RWPE2 (cell line): ENCODE measurements around the gene PLPPR2.

Experiments used
- ATAC-seq: fragments of 200-7000 bp; cut with Tn5 transposase; 3 replicates; pipeline ENCODE4 v1.9.1; 2021; ENCODE audit warnings: low read depth
- DNase-seq: peaks from one replicate; pipeline ENCODE4 v3.0.0-alpha.2; 2020; ENCODE audit warnings: low spot score
- H3K27ac ChIP-seq: fragments of 450-650 bp; 2 replicates; pipeline ENCODE4 v1.5.1; 2017; ENCODE audit warnings: mild to moderate bottlenecking; ENCODE audit not compliant: poor library complexity, severe bottlenecking
- H3K27me3 ChIP-seq: fragments of 250-450 bp; sonication (Bioruptor Pico); 2 replicates; pipeline ENCODE4 v1.5.1; 2021; ENCODE audit warnings: mild to moderate bottlenecking, moderate library complexity; ENCODE audit not compliant: insufficient read depth, poor library complexity, severe bottlenecking
- H3K36me3 ChIP-seq: fragments of 250-450 bp; sonication (Bioruptor Pico); 2 replicates; pipeline ENCODE4 v1.5.1; 2020; ENCODE audit warnings: low read depth, mild to moderate bottlenecking, moderate library complexity
- H3K4me1 ChIP-seq: fragments of 250-450 bp; sonication (Bioruptor Pico); 2 replicates; pipeline ENCODE4 v1.5.1; 2021; ENCODE audit warnings: mild to moderate bottlenecking, moderate library complexity; ENCODE audit not compliant: insufficient read depth, poor library complexity, severe bottlenecking
- H3K4me3 ChIP-seq: fragments of 250-450 bp; sonication (Bioruptor Pico); 2 replicates; pipeline ENCODE4 v1.5.1; 2021; ENCODE audit warnings: mild to moderate bottlenecking, moderate library complexity; ENCODE audit not compliant: severe bottlenecking
- H3K9me3 ChIP-seq: fragments of 250-450 bp; sonication (Bioruptor Pico); 2 replicates; pipeline ENCODE4 v1.5.1; 2021; ENCODE audit warnings: mild to moderate bottlenecking, moderate library complexity; ENCODE audit not compliant: severe bottlenecking
- CTCF ChIP-seq: fragments of 450-650 bp; IDR thresholded peaks from one replicate; pipeline ENCODE4 v1.5.1; 2017; ENCODE audit warnings: mild to moderate bottlenecking, moderate library complexity; ENCODE audit not compliant: poor library complexity, severe bottlenecking

PLPPR2 gene

GRCh38 chr19:11387162-11388034 is 32.2 kb downstream of the PLPPR2 start:
- ATAC-seq (no peak), DNase-seq (no peak)
- H3K27me3 ChIP-seq = no peaks in the 10 kb centered on the region
- H3K27ac ChIP-seq = no peak overlapping the region
- no peak overlapping the region for H3K4me3 ChIP-seq
- H3K4me1 ChIP-seq = no peaks in the 10 kb centered on the region
- H3K36me3 ChIP-seq = no peaks in the 10 kb centered on the region
- no peak for TF ChIP-seq CTCF
- no peaks in the 10 kb centered on the region for H3K9me3 ChIP-seq

GRCh38 chr19:11390359-11390758 is 35.1 kb downstream of the PLPPR2 start:
- Histone ChIP-seq H3K27me3 (no peaks in the 10 kb centered on the region), H3K36me3 (no peaks in the 10 kb centered on the region), H3K9me3 (no peaks in the 10 kb centered on the region), H3K4me3 (no peak overlapping the region), H3K27ac (no peak overlapping the region), H3K4me1 (no peaks in the 10 kb centered on the region)
- no peak for TF ChIP-seq CTCF
- DNase-seq (no peak), ATAC-seq (no peak)

- H3K27ac ChIP-seq = no peak overlapping the region
- H3K27me3 ChIP-seq = no peaks in the 10 kb centered on the region
- H3K4me1 ChIP-seq = no peaks in the 10 kb centered on the region
- no peak for DNase-seq
- no peak for TF ChIP-seq CTCF
- no peak for ATAC-seq
- no peak overlapping the region for H3K4me3 ChIP-seq
- no peaks in the 10 kb centered on the region for H3K9me3 ChIP-seq
- H3K36me3 ChIP-seq = no peaks in the 10 kb centered on the region
Measured at GRCh38 chr19:11390933-11391680, 35.9 kb downstream of the PLPPR2 start.

GRCh38 chr19:11397089-11397610 is 41.9 kb downstream of the PLPPR2 start:
- DNase-seq = no peak
- Histone ChIP-seq H3K27ac (no peak overlapping the region), H3K27me3 (no peaks in the 10 kb centered on the region), H3K9me3 (no peaks in the 10 kb centered on the region), H3K4me3 (no peak overlapping the region), H3K36me3 (no peaks in the 10 kb centered on the region), H3K4me1 (no peaks in the 10 kb centered on the region)
- TF ChIP-seq CTCF = no peak
- no peak for ATAC-seq

- no peaks in the 10 kb centered on the region for H3K9me3 ChIP-seq
- no peak overlapping the region for H3K27ac ChIP-seq
- H3K4me1 ChIP-seq = no peaks in the 10 kb centered on the region
- no peak overlapping the region for H3K4me3 ChIP-seq
- H3K27me3 ChIP-seq = no peaks in the 10 kb centered on the region
- TF ChIP-seq CTCF = no peak
- ATAC-seq (no peak), DNase-seq (no peak)
- H3K36me3 ChIP-seq = no peaks in the 10 kb centered on the region
Measured at GRCh38 chr19:11399667-11400066, 44.4 kb downstream of the PLPPR2 start.
